Vagina (tissue), 2 donors: ENCODE results near the gene TMEM170A.

ENCODE experiments used
- CTCF ChIP-seq, 3 experiments: fragments of 450-650 bp in 2 of 3; fragments of 200-600 bp in 1 of 3; sonication (generic) in 1 of 3; IDR thresholded peaks; one replicate each; pipeline ENCODE4 v1.5.1; 2017 to 2019; ENCODE audit warnings: antibody characterized with exemption in 3 of 3, mild to moderate bottlenecking in 2 of 3, moderate library complexity in 2 of 3
- POLR2A ChIP-seq, 2 donors: fragments of 450-650 bp; IDR thresholded peaks; one replicate each; pipeline ENCODE4 v1.6.1; 2017; ENCODE audit warnings: antibody characterized with exemption in 2 of 2, mild to moderate bottlenecking in 2 of 2, moderate library complexity in 2 of 2

GRCh38 chr16:75416904-75417565, 47.5 kb downstream of the TMEM170A start:
- no peak for TF ChIP-seq CTCF (IDR thresholded peaks at IDR 0.05)
- no peak for TF ChIP-seq POLR2A (IDR thresholded peaks at IDR 0.05)
